Activated CD4-positive, alpha-beta T cell treated with anti-CD3 and anti-CD28 coated beads, Interleukin-2, amount 10 ng/mL, durations not matched to agents 24 days and 14 days (primary cell): Measurements from ENCODE around the gene VENTX. TPM values are rescaled to one million over a fixed set of nuclear protein-coding genes. Genes with fewer than 3 reads are reported as not detected.

Experiments used
- DNase-seq: peaks from one replicate; pipeline ENCODE4 v3.0.0; 2022
- H3K27ac Mint-ChIP-seq: one replicate; pipeline ENCODE4 v1.8.0; 2022; ENCODE audit warnings: mild to moderate bottlenecking, mixed read lengths
- H3K27me3 Mint-ChIP-seq: one replicate; pipeline ENCODE4 v1.8.0; 2022; ENCODE audit warnings: mixed read lengths
- H3K36me3 Mint-ChIP-seq: one replicate; pipeline ENCODE4 v1.8.0; 2022; ENCODE audit warnings: low read depth, mild to moderate bottlenecking, mixed read lengths
- H3K4me1 Mint-ChIP-seq: one replicate; pipeline ENCODE4 v1.8.0; 2021; ENCODE audit warnings: mixed read lengths
- H3K4me3 Mint-ChIP-seq: one replicate; pipeline ENCODE4 v1.8.0; 2022; ENCODE audit warnings: mild to moderate bottlenecking, moderate library complexity, mixed read lengths
- H3K9me3 Mint-ChIP-seq: one replicate; pipeline ENCODE4 v1.8.0; 2021; ENCODE audit warnings: mixed read lengths
- intact Hi-C: fragments of 100-400 bp; cut with micrococcal nuclease; formaldehyde crosslinking; loops from one replicate; pipeline ENCODE4 v1.15.1; 2023
- total RNA-seq: library from RNA; stranded (reverse); gene quantifications from 2 replicates; pipeline ENCODE4 v1.2.3, GENCODE V29; 2022

The VENTX gene
- total RNA-seq, 1 donor from 2014 or later: not detected

DNA sequence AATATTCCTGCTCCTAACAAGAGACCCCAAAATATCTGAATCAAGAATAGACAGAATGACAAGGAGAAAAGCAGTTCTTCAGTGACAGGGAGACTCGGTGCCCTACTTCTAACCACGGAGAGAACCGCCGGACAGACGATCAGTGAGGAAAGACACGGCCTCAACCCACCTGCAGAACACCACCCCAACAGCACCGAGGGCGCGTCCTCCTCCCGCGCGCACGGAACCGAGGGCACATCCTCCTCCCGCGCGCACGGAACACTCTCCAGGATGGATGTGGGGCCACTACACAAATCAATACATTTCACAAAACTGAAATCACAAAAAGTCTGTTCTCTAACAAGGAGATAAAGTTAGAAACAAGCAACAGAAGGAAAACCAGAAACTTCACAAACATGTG lies 48.7 kb downstream of the VENTX start:
- H3K4me1 Mint-ChIP-seq: peaks cover 2% of the 10 kb centered on the region
- peaks cover 64% of the 10 kb centered on the region for H3K36me3 Mint-ChIP-seq
- H3K27me3 Mint-ChIP-seq: no peaks in the 10 kb centered on the region
- intact Hi-C loops: no loop called here
- DNase-seq: no peak
- no peaks in the 10 kb centered on the region for H3K9me3 Mint-ChIP-seq
- no peak overlapping the region for H3K4me3 Mint-ChIP-seq
- peak overlapping the region; percentile 6 for H3K27ac Mint-ChIP-seq

DNA sequence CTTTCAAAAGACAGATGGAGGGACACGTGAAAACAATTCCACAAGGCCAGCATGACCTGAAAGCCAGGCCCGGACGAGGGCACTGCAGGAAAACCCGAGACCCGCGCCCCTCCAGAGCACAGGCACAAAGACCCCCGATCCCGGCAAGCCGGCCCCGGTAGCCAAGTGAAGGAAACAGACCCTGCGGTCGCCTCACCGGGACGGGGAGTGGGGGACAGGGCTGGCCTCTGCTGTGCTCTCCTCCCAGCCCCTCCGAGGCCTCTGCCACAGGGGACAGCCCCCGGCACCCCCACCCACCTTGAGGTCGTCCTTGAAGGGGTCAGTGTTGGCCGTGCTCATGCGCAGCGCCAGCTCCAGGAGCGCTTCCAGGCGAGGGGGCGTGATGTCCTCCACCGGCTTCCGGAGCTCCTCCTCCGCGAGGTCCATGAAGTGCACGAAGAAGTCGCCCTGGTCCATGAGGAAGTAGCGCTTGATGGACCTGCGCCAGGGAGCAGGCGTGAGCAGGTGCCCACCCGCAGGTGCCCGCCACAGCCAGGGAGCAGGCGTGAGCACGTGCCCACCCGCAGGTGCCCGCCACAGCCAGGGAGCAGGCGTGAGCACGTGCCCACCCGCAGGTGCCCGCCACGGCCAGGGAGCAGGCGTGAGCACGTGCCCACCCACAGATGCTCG lies 50.3 kb downstream of the VENTX start:
- intact Hi-C loops: no loop called here
- H3K27me3 Mint-ChIP-seq: no peaks in the 10 kb centered on the region
- DNase-seq: no peak
- peaks cover 61% of the 10 kb centered on the region for H3K36me3 Mint-ChIP-seq
- H3K9me3 Mint-ChIP-seq: no peaks in the 10 kb centered on the region
- peaks cover 2% of the 10 kb centered on the region for H3K4me1 Mint-ChIP-seq
- no peak overlapping the region for H3K4me3 Mint-ChIP-seq
- H3K27ac Mint-ChIP-seq: no peak overlapping the region

DNA sequence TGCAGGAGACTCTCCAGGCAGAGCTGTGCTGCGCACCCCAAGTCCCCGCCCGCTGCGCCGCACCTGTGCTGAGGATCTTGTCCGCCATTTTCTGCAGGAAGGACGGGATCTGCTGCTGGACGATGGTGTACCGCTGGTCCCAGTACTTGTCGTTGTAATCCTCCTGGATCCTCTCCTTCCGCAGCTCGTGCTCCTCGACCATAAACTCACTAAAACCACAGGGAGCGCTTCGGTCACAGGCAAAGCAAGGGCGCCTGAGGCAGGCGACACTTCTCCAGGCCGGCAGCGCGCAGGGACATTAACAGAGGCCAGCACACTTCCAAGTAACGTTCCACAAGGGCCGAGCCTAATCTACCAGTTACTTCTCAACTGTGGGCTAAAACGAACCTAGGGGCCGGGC lies 52.1 kb downstream of the VENTX start:
- Mint-ChIP-seq H3K4me3 (no peak overlapping the region), H3K27ac (no peak overlapping the region), H3K9me3 (no peaks in the 10 kb centered on the region), H3K27me3 (no peaks in the 10 kb centered on the region), H3K4me1 (peaks cover 2% of the 10 kb centered on the region), H3K36me3 (peaks cover 62% of the 10 kb centered on the region)
- intact Hi-C loops: no loop called here
- no peak for DNase-seq

Other genes starting within 250 kb of the VENTX start
- gene ADGRA1, start 149.9 kb upstream of the VENTX start, total RNA-seq: not detected in 2 replicates
- gene KNDC1, start 77.6 kb upstream of the VENTX start, total RNA-seq: 0.19 and 0.21 TPM in 2 replicates
- 0.17 and 0.19 TPM in 2 replicates for gene UTF1, start 7.6 kb upstream of the VENTX start, total RNA-seq
- gene ADAM8, start 39.0 kb downstream of the VENTX start, total RNA-seq: 143 and 165 TPM in 2 replicates
- 65.3 and 70.6 TPM in 2 replicates for gene TUBGCP2, start 71.0 kb downstream of the VENTX start, total RNA-seq
- gene ZNF511, start 71.1 kb downstream of the VENTX start, total RNA-seq: 83.8 and 87.2 TPM in 2 replicates
- gene CALY, start 99.0 kb downstream of the VENTX start, total RNA-seq: not detected in 2 replicates
- gene PRAP1, start 109.5 kb downstream of the VENTX start, total RNA-seq: not detected in 2 replicates
- 43.6 and 46.6 TPM in 2 replicates for gene FUOM, start 120.2 kb downstream of the VENTX start, total RNA-seq
- 64.3 and 66.3 TPM in 2 replicates for gene ECHS1, start 135.5 kb downstream of the VENTX start, total RNA-seq
- gene PAOX, start 141.4 kb downstream of the VENTX start, total RNA-seq: 9.3 and 9.4 TPM in 2 replicates
- gene MTG1, start 156.3 kb downstream of the VENTX start, total RNA-seq: 66.8 and 68.1 TPM in 2 replicates
- gene SPRN, start 186.8 kb downstream of the VENTX start, total RNA-seq: not detected in 2 replicates
- gene SCART1, start 216.1 kb downstream of the VENTX start, total RNA-seq: 0.76 and 0.77 TPM in 2 replicates